ENCODE measurements around the gene NCOA6. TPM values are rescaled to one million over a fixed set of nuclear protein-coding genes. Genes with fewer than 3 reads are reported as not detected.

Gene NCOA6
- polyA plus RNA-seq, 1 donor from 2014 or later = 13.0 TPM

- H3K9ac ChIP-seq (ENCODE audit: low read length) = peak overlapping the region; percentile 97
- H3K9me3 ChIP-seq (ENCODE audit: low read length) = no peaks in the 10 kb centered on the region
- H3F3A ChIP-seq (ENCODE audit: insufficient read depth, low read length, poor library complexity, severe bottlenecking) = no peaks in the 10 kb centered on the region
- no peaks in the 10 kb centered on the region for H3K9me2 ChIP-seq (ENCODE audit: insufficient read depth, low read length)
- peak overlapping the region; percentile 84 for H2AFZ ChIP-seq (ENCODE audit: low read depth, low read length)
- peak overlapping the region; percentile 88 for H3K4me2 ChIP-seq (ENCODE audit: low read length)
- no peaks in the 10 kb centered on the region for H3K27me3 ChIP-seq (ENCODE audit: insufficient read depth, low read depth, low read length)
- H4K20me1 ChIP-seq (ENCODE audit: insufficient read depth) = no peaks in the 10 kb centered on the region
- peaks cover 55% of the 10 kb centered on the region for H3K79me2 ChIP-seq (replicated peaks; ENCODE audit: insufficient read depth, low read length)
- H3K4me3 ChIP-seq (ENCODE audit: low read length) = peak overlapping the region; percentile 93
- no peak for TF ChIP-seq EP300 (conservative IDR thresholded peaks at IDR 0.05; ENCODE audit: poor library complexity, severe bottlenecking)
- TF ChIP-seq POLR2AphosphoS5 (IDR thresholded peaks at IDR 0.05) = peak; percentile 51
- no peak for TF ChIP-seq MXI1 (conservative IDR thresholded peaks at IDR 0.05; ENCODE audit: poor library complexity, severe bottlenecking)
- TF ChIP-seq EZH2 (IDR thresholded peaks at IDR 0.05; ENCODE audit: borderline replicate concordance, insufficient read depth, low read length, poor library complexity, severe bottlenecking) = no peak
- TF ChIP-seq TAF1 (IDR thresholded peaks at IDR 0.05; ENCODE audit: low read depth) = no peak
- H3K27ac ChIP-seq (ENCODE audit: low read length) = peak overlapping the region; percentile 94
- no peaks in the 10 kb centered on the region for H3K36me3 ChIP-seq (ENCODE audit: insufficient read depth, low read length)
Observed at GRCh38 chr20:34824452-34824805, 1.0 kb downstream of the NCOA6 start.

DNA sequence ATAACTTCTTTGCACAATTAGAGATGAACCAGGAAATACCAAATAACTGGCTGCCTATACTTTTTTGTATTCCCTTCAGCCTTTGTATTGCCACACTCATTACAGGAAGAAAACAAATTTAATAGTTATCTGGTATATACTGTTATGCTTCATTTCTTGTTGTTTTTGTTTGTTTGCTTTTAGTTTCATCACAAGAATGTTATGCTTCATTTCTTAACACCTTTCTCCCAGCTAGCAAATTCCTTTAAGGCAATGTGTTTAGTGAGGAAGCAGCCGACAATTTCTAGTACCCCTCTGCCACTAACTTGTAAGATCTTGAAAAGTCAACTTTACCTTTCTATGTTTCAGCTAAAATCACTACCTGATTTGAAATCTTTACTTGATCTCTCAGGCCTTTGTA, 1.4 kb downstream of the NCOA6 start:
- Histone ChIP-seq H3K9ac (ENCODE audit: low read length) (peak overlapping the region; percentile 97), H4K20me1 (ENCODE audit: insufficient read depth) (no peaks in the 10 kb centered on the region)

More for the DNA sequence above, 1.4 kb downstream of the NCOA6 start:
- peaks cover 59% of the 10 kb centered on the region for H3K79me2 ChIP-seq (replicated peaks; ENCODE audit: insufficient read depth, low read length)
- no peaks in the 10 kb centered on the region for H3K27me3 ChIP-seq (ENCODE audit: insufficient read depth, low read depth, low read length)
- peak overlapping the region; percentile 94 for H3K27ac ChIP-seq (ENCODE audit: low read length)
- H2AFZ ChIP-seq (ENCODE audit: low read depth, low read length) = no peak overlapping the region
- H3F3A ChIP-seq (ENCODE audit: insufficient read depth, low read length, poor library complexity, severe bottlenecking) = no peaks in the 10 kb centered on the region
- H3K4me2 ChIP-seq (ENCODE audit: low read length) = peak overlapping the region; percentile 88
- no peaks in the 10 kb centered on the region for H3K36me3 ChIP-seq (ENCODE audit: insufficient read depth, low read length)
- H3K9me2 ChIP-seq (ENCODE audit: insufficient read depth, low read length) = no peaks in the 10 kb centered on the region
- peak overlapping the region; percentile 93 for H3K4me3 ChIP-seq (ENCODE audit: low read length)
- H3K9me3 ChIP-seq (ENCODE audit: low read length) = no peaks in the 10 kb centered on the region
- TF ChIP-seq POLR2AphosphoS5 (IDR thresholded peaks at IDR 0.05) (no peak), RAD21 (conservative IDR thresholded peaks at IDR 0.05) (no peak), CTCF (IDR thresholded peaks at IDR 0.05; ENCODE audit: poor library complexity, severe bottlenecking) (no peak), MXI1 (conservative IDR thresholded peaks at IDR 0.05; ENCODE audit: poor library complexity, severe bottlenecking) (no peak), EP300 (conservative IDR thresholded peaks at IDR 0.05; ENCODE audit: poor library complexity, severe bottlenecking) (no peak), EZH2 (IDR thresholded peaks at IDR 0.05; ENCODE audit: borderline replicate concordance, insufficient read depth, low read length, poor library complexity, severe bottlenecking) (no peak), TAF1 (IDR thresholded peaks at IDR 0.05; ENCODE audit: low read depth) (no peak), SMC3 (conservative IDR thresholded peaks at IDR 0.05; ENCODE audit: poor library complexity) (no peak)
- TF ChIP-seq, protein P1, sequence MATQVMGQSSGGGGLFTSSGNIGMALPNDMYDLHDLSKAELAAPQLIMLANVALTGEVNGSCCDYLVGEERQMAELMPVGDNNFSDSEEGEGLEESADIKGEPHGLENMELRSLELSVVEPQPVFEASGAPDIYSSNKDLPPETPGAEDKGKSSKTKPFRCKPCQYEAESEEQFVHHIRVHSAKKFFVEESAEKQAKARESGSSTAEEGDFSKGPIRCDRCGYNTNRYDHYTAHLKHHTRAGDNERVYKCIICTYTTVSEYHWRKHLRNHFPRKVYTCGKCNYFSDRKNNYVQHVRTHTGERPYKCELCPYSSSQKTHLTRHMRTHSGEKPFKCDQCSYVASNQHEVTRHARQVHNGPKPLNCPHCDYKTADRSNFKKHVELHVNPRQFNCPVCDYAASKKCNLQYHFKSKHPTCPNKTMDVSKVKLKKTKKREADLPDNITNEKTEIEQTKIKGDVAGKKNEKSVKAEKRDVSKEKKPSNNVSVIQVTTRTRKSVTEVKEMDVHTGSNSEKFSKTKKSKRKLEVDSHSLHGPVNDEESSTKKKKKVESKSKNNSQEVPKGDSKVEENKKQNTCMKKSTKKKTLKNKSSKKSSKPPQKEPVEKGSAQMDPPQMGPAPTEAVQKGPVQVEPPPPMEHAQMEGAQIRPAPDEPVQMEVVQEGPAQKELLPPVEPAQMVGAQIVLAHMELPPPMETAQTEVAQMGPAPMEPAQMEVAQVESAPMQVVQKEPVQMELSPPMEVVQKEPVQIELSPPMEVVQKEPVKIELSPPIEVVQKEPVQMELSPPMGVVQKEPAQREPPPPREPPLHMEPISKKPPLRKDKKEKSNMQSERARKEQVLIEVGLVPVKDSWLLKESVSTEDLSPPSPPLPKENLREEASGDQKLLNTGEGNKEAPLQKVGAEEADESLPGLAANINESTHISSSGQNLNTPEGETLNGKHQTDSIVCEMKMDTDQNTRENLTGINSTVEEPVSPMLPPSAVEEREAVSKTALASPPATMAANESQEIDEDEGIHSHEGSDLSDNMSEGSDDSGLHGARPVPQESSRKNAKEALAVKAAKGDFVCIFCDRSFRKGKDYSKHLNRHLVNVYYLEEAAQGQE (IDR thresholded peaks at IDR 0.05; ENCODE audit: borderline replicate concordance) = no peak
